K562 treated with DMSO at 1 percent for 48 hours (cell line): ENCODE data around the gene IRAK1BP1. TPM values are rescaled to one million over a fixed set of nuclear protein-coding genes. Genes with fewer than 3 reads are reported as not detected.

ENCODE experiments used
- total RNA-seq: library from RNA; unstranded; fragments of 300-600 nt; gene quantifications from 2 replicates; pipeline ENCODE4 v1.2.3, GENCODE V29; 2022; ENCODE audit warnings: low replicate concordance; ENCODE audit errors: extremely low read depth

Gene IRAK1BP1, protein sequence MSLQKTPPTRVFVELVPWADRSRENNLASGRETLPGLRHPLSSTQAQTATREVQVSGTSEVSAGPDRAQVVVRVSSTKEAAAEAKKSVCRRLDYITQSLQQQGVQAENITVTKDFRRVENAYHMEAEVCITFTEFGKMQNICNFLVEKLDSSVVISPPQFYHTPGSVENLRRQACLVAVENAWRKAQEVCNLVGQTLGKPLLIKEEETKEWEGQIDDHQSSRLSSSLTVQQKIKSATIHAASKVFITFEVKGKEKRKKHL
- not detected in 2 replicates for total RNA-seq

DNA sequence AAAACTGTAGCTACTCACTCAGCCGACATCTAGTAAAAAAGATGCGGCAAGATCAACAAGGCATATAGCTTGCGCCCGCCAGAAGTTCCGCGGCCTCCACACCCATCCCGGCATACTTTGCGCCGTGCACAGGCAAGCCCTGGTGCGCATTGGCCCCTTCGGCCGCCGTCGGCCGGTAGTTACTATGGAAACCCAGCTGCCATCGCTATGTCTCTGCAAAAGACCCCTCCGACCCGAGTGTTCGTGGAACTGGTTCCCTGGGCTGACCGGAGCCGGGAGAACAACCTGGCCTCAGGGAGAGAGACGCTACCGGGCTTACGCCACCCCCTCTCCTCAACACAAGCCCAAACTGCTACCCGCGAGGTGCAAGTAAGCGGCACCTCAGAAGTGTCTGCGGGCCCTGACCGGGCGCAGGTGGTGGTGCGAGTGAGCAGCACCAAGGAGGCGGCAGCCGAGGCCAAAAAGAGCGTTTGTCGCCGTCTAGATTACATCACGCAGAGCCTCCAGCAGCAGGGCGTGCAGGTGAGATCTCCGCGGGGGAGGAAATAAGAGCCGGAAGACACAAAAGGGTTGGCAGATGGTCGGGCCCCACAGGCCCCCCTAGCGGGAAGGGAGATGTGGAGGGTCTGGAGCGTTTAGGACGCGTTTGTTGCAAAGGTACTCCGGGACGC, at the start of gene IRAK1BP1:
Gene IRAK1BP1 (plus strand): TSS at position 182 of the 671 bp plus-strand sequence. CDS start 26 bp downstream, at position 208.

Other genes with a start within 250 kb of the IRAK1BP1 start
- not detected in 2 replicates for gene PHIP, start 210.7 kb downstream of the IRAK1BP1 start, total RNA-seq